K562 (cell line): ENCODE data around the gene HELZ2. TPM values are rescaled to one million over a fixed set of nuclear protein-coding genes. Genes with fewer than 3 reads are reported as not detected.
"Not testable (repeated sequence)": the region's sequence is repeated elsewhere in the genome, so short reads cannot be mapped to it uniquely, and the experiment has no call there.

ENCODE experiments used
- ATAC-seq: fragments of 200-7000 bp; cut with Tn5 transposase; 3 replicates; pipeline ENCODE4 v1.9.1; 2020; ENCODE audit warnings: moderate library complexity
- BruUV-seq: library from RNA; stranded (reverse); fragments of 400-500 nt; replicated peaks from 2 replicates; lab custom pipeline; 2021; lab: Mats Ljungman, UMichigan
- CTCF ChIA-PET: fragments of 300-600 bp; formaldehyde crosslinking; extraction: SDS; loops from one replicate; lab custom pipeline; 2021; ENCODE audit warnings: low intra/inter-chr PET ratio; lab: Yijun Ruan, JAX
- POLR2A ChIA-PET: fragments of 300-600, 350-650 bp; sonication (Branson Sonifier 250); formaldehyde crosslinking; extraction: SDS; loops from one replicate; lab custom pipeline; 2021; ENCODE audit warnings: antibody characterized with exemption, inconsistent platforms; lab: Yijun Ruan, JAX
- DNase-seq, 4 experiments: peaks; one replicate each; pipeline versions ENCODE4 v3.0.0 to v3.0.0-alpha.2; 2011 to 2018; ENCODE audit warnings: low spot score in 3 of 4, mixed read lengths in 3 of 4; ENCODE audit errors: extremely low read depth in 1 of 4
- FAIRE-seq: peaks from 2 replicates; lab custom pipeline; 2011; peaks lifted over from hg19 to GRCh38; lab: Jason Lieb, UNC
- H2AFZ ChIP-seq: 2 replicates; pipeline ENCODE4 v1.6.0; 2011; ENCODE audit warnings: low read depth, low read length, control low read depth, inconsistent platforms
- H3K27ac ChIP-seq: fragments of 200-600 bp; 3 replicates; pipeline ENCODE4 v1.8.0; 2011; ENCODE audit warnings: low read depth, mild to moderate bottlenecking, control low read depth, inconsistent platforms, low read length, moderate library complexity, mixed read lengths; ENCODE audit errors: extremely low read depth
- H3K27me3 ChIP-seq, 2 experiments: fragments of 300-600 bp in 1 of 2; 2 replicates in 1 of 2; 3 replicates in 1 of 2; pipeline versions ENCODE4 v1.6.0 to v1.8.0; 2011; ENCODE audit warnings: inconsistent platforms in 2 of 2, low read length in 2 of 2, mild to moderate bottlenecking in 1 of 2, mixed read lengths in 1 of 2, moderate library complexity in 1 of 2; ENCODE audit not compliant: control insufficient read depth in 2 of 2, insufficient read depth in 2 of 2
- H3K36me3 ChIP-seq: fragments of 300-600 bp; 3 replicates; pipeline ENCODE4 v1.8.0; 2011; ENCODE audit warnings: mild to moderate bottlenecking, low read length, inconsistent platforms; ENCODE audit not compliant: control insufficient read depth, insufficient read depth
- H3K4me1 ChIP-seq, 2 experiments: fragments of 200-600 bp in 1 of 2; replicated peaks in 1 of 2; 2 replicates in 1 of 2; 3 replicates in 1 of 2; pipeline versions ENCODE4 v1.5.1 to v1.8.0; 2011; ENCODE audit warnings: inconsistent platforms in 2 of 2, low read length in 2 of 2, mild to moderate bottlenecking in 1 of 2, mixed read lengths in 1 of 2, moderate library complexity in 1 of 2; ENCODE audit not compliant: control insufficient read depth in 2 of 2, insufficient read depth in 2 of 2
- H3K4me2 ChIP-seq: 2 replicates; pipeline ENCODE4 v1.6.1; 2011; ENCODE audit warnings: low read length, control low read depth, inconsistent platforms, mixed read lengths; ENCODE audit not compliant: insufficient read depth
- H3K4me3 ChIP-seq: fragments of 200-600 bp; sonication (generic), shearing (Covaris generic); 2 replicates; pipeline ENCODE4 v1.5.1; 2016; ENCODE audit warnings: control low read depth, inconsistent platforms
- H3K79me2 ChIP-seq: fragments of 200-600 bp; 3 replicates; pipeline ENCODE4 v1.8.0; 2011; ENCODE audit warnings: low read length, inconsistent platforms; ENCODE audit not compliant: control insufficient read depth, insufficient read depth
- H3K9ac ChIP-seq, 2 experiments: 2 replicates each; pipeline versions ENCODE4 v1.6.0 to v1.6.1; 2011; ENCODE audit warnings: low read depth in 2 of 2, low read length in 2 of 2, control low read depth in 1 of 2, inconsistent platforms in 1 of 2, mild to moderate bottlenecking in 1 of 2, mixed read lengths in 1 of 2; ENCODE audit not compliant: insufficient read depth in 1 of 2
- H3K9me1 ChIP-seq: one replicate; pipeline ENCODE4 v1.6.0; 2011; ENCODE audit warnings: inconsistent platforms, mild to moderate bottlenecking, low read length, moderate library complexity; ENCODE audit not compliant: control insufficient read depth, insufficient read depth
- H3K9me3 ChIP-seq: replicated peaks from 2 replicates; pipeline ENCODE4 v1.5.1; 2011; ENCODE audit warnings: low read depth, low read length, inconsistent platforms; ENCODE audit not compliant: control insufficient read depth, insufficient read depth
- H4K20me1 ChIP-seq: replicated peaks from 2 replicates; pipeline ENCODE4 v1.6.1; 2011; ENCODE audit warnings: low read length, inconsistent platforms, mixed read lengths; ENCODE audit not compliant: control insufficient read depth, insufficient read depth
- CBFB ChIP-seq: sonication (generic); formaldehyde crosslinking; IDR thresholded peaks from 2 replicates; pipeline ENCODE4 v1.4.0; 2020; ENCODE audit warnings: mild to moderate bottlenecking, missing genetic modification reagents
- L3MBTL2 ChIP-seq: fragments of 450-650 bp; IDR thresholded peaks from 2 replicates; pipeline ENCODE4 v1.6.1; 2016; ENCODE audit warnings: mild to moderate bottlenecking, moderate library complexity
- POLR2H ChIP-seq: IDR thresholded peaks from 2 replicates; pipeline ENCODE4 v1.6.1; 2016; ENCODE audit warnings: missing genetic modification characterization, low read depth, mild to moderate bottlenecking, control low read depth, missing compliant biosample characterization, moderate library complexity
- SPI1 ChIP-seq: IDR thresholded peaks from 2 replicates; pipeline ENCODE4 v1.6.1; 2011; ENCODE audit warnings: low read depth, low read length, control low read depth, borderline replicate concordance
- ZBTB34 ChIP-seq: fragments of 250-450 bp; sonication (Bioruptor Pico); IDR thresholded peaks from 2 replicates; pipeline ENCODE4 v1.8.0; 2021; ENCODE audit warnings: mild to moderate bottlenecking, moderate library complexity
- ZC3H8 ChIP-seq: fragments of 450-650 bp; IDR thresholded peaks from 2 replicates; pipeline ENCODE4 v1.6.1; 2017
- WGBS: fragments of 100-300 bp; shearing (Covaris generic); methylation state at CpG from one replicate; pipeline ENCODE4 v1.1.6; 2016; ENCODE audit warnings: low coverage, mixed read lengths; ENCODE audit not compliant: insufficient coverage; ENCODE audit errors: missing lambda C conversion rate; 5-methylcytosine and 5-hydroxymethylcytosine counted together
- in situ Hi-C: fragments of 300-500 bp; cut with MboI; formaldehyde crosslinking; loops from 4 replicates; pipeline ENCODE4 v1.15.0; 2018; ENCODE audit warnings: inconsistent platforms, mixed read lengths
- intact Hi-C: fragments of 100-400 bp; cut with micrococcal nuclease; formaldehyde crosslinking; loops from 2 replicates; pipeline ENCODE4 v1.14.2; 2022
- polyA plus RNA-seq, 8 experiments: library from polyadenylated mRNA; depleted of rRNA in 4 of 8; stranded (reverse) in 5 of 8; unstranded in 3 of 8; fragments of >200 nt; fragmentation: Nextera tagmentation in 2 of 8; fragmentation: Illumina TruSeq in 1 of 8; extraction: Ambion mirVana in 2 of 8; extraction: Trizol in 1 of 8; gene quantifications; 2 replicates each; pipeline versions ENCODE4 v1.2.1 to v1.2.3, GENCODE V29; 2011 to 2014; ENCODE audit warnings: inconsistent platforms in 1 of 8, missing spikeins in 1 of 8
- total RNA-seq, 7 experiments: library from RNA; depleted of rRNA in 6 of 7; stranded (reverse); fragments of >200 nt in 6 of 7; fragmentation: Illumina TruSeq in 2 of 7; extraction: Trizol in 2 of 7; gene quantifications; 2 replicates each; pipeline versions ENCODE4 v1.2.1 to v1.2.3, GENCODE V29; 2011 to 2021; ENCODE audit warnings: low replicate concordance in 1 of 7

HELZ2 gene
- total and polyA plus RNA-seq, 9 of the 15 experiments (the other 6 are each of a cell fraction or from before 2014, with no cell fraction given): 0.03 to 7.8 (median 2.9) TPM; not detected in 1

GRCh38 chr20:63602321-63602720 lies 28.3 kb upstream of the HELZ2 start:
- peaks cover 46% of the 10 kb centered on the region; the same call in 2 of the 3 replicates for H3K36me3 ChIP-seq
- H2AFZ ChIP-seq: no peak overlapping the region
- H3K9ac ChIP-seq: no peak overlapping the region
- no peak for ATAC-seq
- POLR2A ChIA-PET: interaction anchor here (0.6 to 1.3 kb wide), 2 partner anchors 14 to 965 kb away, joined by 3 to 5 read pairs; no protein-coding TSS in a partner anchor
- peaks cover 0 to 3% of the 10 kb centered on the region in 2 experiments; a peak in 2 of 5 replicates for H3K4me1 ChIP-seq
- FAIRE-seq: no peak
- BruUV-seq: no TSS peak
- TF ChIP-seq POLR2H (tag): no peak
- no peak for TF ChIP-seq ZC3H8
- no peak for TF ChIP-seq L3MBTL2
- TF ChIP-seq ZBTB34: no peak
- TF ChIP-seq SPI1: peak; percentile 86
- TF ChIP-seq CBFB (CRISPR knock-in tag): no peak
- CTCF ChIA-PET: no interaction called here
- H3K27me3 ChIP-seq: no peaks in the 10 kb centered on the region
- peaks cover 4% of the 10 kb centered on the region for H3K9me1 ChIP-seq
- H3K27ac ChIP-seq: no peak overlapping the region
- 91% methylated on average over 3 of the region's 3 CpGs for WGBS
- H3K79me2 ChIP-seq: peaks cover 5% of the 10 kb centered on the region; the same call in 1 of the 3 replicates
- no peak overlapping the region for H3K4me3 ChIP-seq
- in situ Hi-C loops (no loop called here), intact Hi-C loops (no loop called here)
- no peak for DNase-seq
- no peaks in the 10 kb centered on the region for H4K20me1 ChIP-seq
- H3K4me2 ChIP-seq: no peak overlapping the region
- H3K9me3 ChIP-seq: no peaks in the 10 kb centered on the region

- H3K4me1 ChIP-seq, DNase-seq, H3K4me3 ChIP-seq, H3K4me2 ChIP-seq, in situ Hi-C loops, H2AFZ ChIP-seq, POLR2A ChIA-PET, ATAC-seq, FAIRE-seq, H3K27me3 ChIP-seq, H4K20me1 ChIP-seq, H3K9me3 ChIP-seq, H3K9me1 ChIP-seq, H3K79me2 ChIP-seq, BruUV-seq, H3K27ac ChIP-seq, intact Hi-C loops, H3K9ac ChIP-seq: not testable (repeated sequence)
- CTCF ChIA-PET: interaction anchor here (0.6 kb wide), 1 partner anchor 9 kb away, joined by 3 read pairs; no protein-coding TSS in a partner anchor
- 86% methylated on average over 8 of the region's 8 CpGs for WGBS
- peaks cover 48% of the 10 kb centered on the region; the same call in 2 of the 3 replicates for H3K36me3 ChIP-seq
These were observed 27.6 kb upstream of the HELZ2 start for GRCh38 chr20:63601679-63602078.
